Uterus (tissue), 4 donors: ENCODE data around the gene DAO. TPM values are rescaled to one million over a fixed set of nuclear protein-coding genes. Genes with fewer than 3 reads are reported as not detected.

ENCODE experiments used
- DNase-seq, 2 donors: peaks; one replicate each; pipeline ENCODE4 v3.0.0-alpha.2; 2019 to 2020
- H3K27ac ChIP-seq, 2 donors: fragments of 200-600 bp; sonication (generic); 1 replicate in 1 of 2; 2 replicates in 1 of 2; pipeline ENCODE4 v1.5.1; 2016 to 2018
- H3K27me3 ChIP-seq, 2 donors: fragments of 200-600 bp; sonication (generic); one replicate each; pipeline ENCODE4 v1.5.1; 2018 to 2019; ENCODE audit warnings: control low read depth in 1 of 2
- H3K36me3 ChIP-seq, 2 donors: fragments of 200-600 bp; sonication (generic); one replicate each; pipeline ENCODE4 v1.5.1; 2019; ENCODE audit warnings: control low read depth in 1 of 2
- H3K4me1 ChIP-seq, 2 donors: fragments of 200-600 bp; sonication (generic); one replicate each; pipeline ENCODE4 v1.5.1; 2018 to 2019; ENCODE audit warnings: control low read depth in 1 of 2
- H3K4me3 ChIP-seq, 2 donors: fragments of 200-600 bp; sonication (generic); 1 replicate in 1 of 2; 2 replicates in 1 of 2; pipeline ENCODE4 v1.5.1; 2018 to 2019; ENCODE audit warnings: mild to moderate bottlenecking in 1 of 2
- H3K9me3 ChIP-seq, 2 donors: fragments of 200-600 bp; sonication (generic); one replicate each; pipeline ENCODE4 v1.5.1; 2019; ENCODE audit warnings: control low read depth in 1 of 2
- POLR2A ChIP-seq, 2 donors: fragments of 450-650 bp; IDR thresholded peaks; one replicate each; pipeline ENCODE4 v1.6.1; 2016; ENCODE audit warnings: antibody characterized with exemption in 2 of 2, mild to moderate bottlenecking in 1 of 2, moderate library complexity in 1 of 2
- intact Hi-C: fragments of 100-400 bp; cut with DNase I; formaldehyde crosslinking; loops from one replicate; pipeline ENCODE4 v1.15.1; 2023; ENCODE audit warnings: low total_unique reads
- microRNA counts, 2 donors: library from miRNA; unstranded; fragments of <30 nt; microRNA quantifications; one replicate each; lab custom pipeline; 2016 to 2017
- microRNA-seq: library from miRNA; unstranded; fragments of <30 nt; microRNA quantifications from one replicate; pipeline ENCODE4, GENCODE V29; 2016; ENCODE audit warnings: borderline microRNAs expressed, borderline replicate concordance
- small RNA-seq: library from RNA; depleted of rRNA; stranded (forward); fragments of <200 nt; gene quantifications from one replicate; pipeline ENCODE3, GENCODE V24; 2016
- total RNA-seq, 4 donors: library from RNA; depleted of rRNA in 3 of 4; stranded (reverse); fragments of >200 nt in 3 of 4; gene quantifications; one replicate each; pipeline versions ENCODE4 v1.1.0 to v1.2.4, GENCODE V29; 2014 to 2023
- TF ChIP-seq, protein P1 (sequence below), 4 experiments: fragments of 200-600 bp in 2 of 4; fragments of 450-650 bp in 2 of 4; sonication (generic) in 2 of 4; IDR thresholded peaks; one replicate each; pipeline ENCODE4 v1.5.1; 2016 to 2019; ENCODE audit warnings: antibody characterized with exemption in 4 of 4, mild to moderate bottlenecking in 2 of 4, moderate library complexity in 1 of 4
- donor health status: DM: yes; HTN: yes; CAD: no.

The DAO gene
- total RNA-seq, 4 donors from 2014 or later = not detected

DNA sequence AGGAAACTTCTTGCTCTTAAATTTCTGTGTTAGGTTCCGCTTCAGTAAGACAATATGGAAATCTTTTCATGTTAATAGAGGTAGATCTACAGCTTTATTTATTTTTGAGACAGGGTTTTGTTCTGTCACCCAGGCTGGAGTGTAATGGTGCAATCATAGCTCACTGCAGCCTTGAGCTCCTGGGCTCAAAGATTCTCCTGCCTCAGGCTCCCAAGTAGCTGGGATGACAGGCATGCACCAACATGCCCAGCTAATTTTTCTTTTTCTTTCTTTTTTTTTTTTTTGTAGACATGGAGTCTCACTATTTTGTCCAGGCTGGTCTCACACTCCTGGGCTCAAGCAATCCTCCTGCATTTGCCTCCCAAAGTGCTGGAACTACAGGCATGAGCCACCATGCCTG, 70.1 kb downstream of the DAO start:
- H3K4me1 ChIP-seq = no peaks in the 10 kb centered on the region
- H3K36me3 ChIP-seq = no peaks in the 10 kb centered on the region
- H3K27me3 ChIP-seq = no peaks in the 10 kb centered on the region
- TF ChIP-seq, protein P1, sequence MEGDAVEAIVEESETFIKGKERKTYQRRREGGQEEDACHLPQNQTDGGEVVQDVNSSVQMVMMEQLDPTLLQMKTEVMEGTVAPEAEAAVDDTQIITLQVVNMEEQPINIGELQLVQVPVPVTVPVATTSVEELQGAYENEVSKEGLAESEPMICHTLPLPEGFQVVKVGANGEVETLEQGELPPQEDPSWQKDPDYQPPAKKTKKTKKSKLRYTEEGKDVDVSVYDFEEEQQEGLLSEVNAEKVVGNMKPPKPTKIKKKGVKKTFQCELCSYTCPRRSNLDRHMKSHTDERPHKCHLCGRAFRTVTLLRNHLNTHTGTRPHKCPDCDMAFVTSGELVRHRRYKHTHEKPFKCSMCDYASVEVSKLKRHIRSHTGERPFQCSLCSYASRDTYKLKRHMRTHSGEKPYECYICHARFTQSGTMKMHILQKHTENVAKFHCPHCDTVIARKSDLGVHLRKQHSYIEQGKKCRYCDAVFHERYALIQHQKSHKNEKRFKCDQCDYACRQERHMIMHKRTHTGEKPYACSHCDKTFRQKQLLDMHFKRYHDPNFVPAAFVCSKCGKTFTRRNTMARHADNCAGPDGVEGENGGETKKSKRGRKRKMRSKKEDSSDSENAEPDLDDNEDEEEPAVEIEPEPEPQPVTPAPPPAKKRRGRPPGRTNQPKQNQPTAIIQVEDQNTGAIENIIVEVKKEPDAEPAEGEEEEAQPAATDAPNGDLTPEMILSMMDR (IDR thresholded peaks at IDR 0.05) = no peak
- TF ChIP-seq POLR2A (IDR thresholded peaks at IDR 0.05) = no peak
- intact Hi-C loops = no loop called here
- H3K4me3 ChIP-seq = no peak overlapping the region
- no peak overlapping the region for H3K27ac ChIP-seq
- no peak for DNase-seq
- no peaks in the 10 kb centered on the region for H3K9me3 ChIP-seq

MicroRNAs encoded within 50 kb of the gene (microRNA counts, 767-probe panel; counts per million panel counts)
- 0 to 394 counts per million in 2 donors for microRNA hsa-miR-619 (lab: Ali Mortazavi, UCI)

Small RNAs within 50 kb of the gene (microRNA-seq; reads per million reads assigned to microRNA genes)
- gene MIR619 = not detected

Small RNAs within 50 kb of the gene (small RNA-seq; reads per million reads assigned to genes)
- not detected for gene MIR619
- not detected for gene RNU6-361P

Other genes with a start within 250 kb of the DAO start
- 1 to 10 TPM; 1.5 to 6.5 (median 2.9) TPM for gene SELPLG, start 246.2 kb upstream of the DAO start, total RNA-seq
- gene CORO1C, start 148.6 kb upstream of the DAO start, total RNA-seq = 100 to 1,000 TPM; 129 to 357 (median 235) TPM
- 10 to 100 TPM in 2 of 4 donors, 1 to 10 TPM in 2; 8.7 to 55.4 (median 10.7) TPM for gene SSH1, start 22.5 kb upstream of the DAO start, total RNA-seq
- gene SVOP, start 141.0 kb downstream of the DAO start, total RNA-seq = under 1 TPM in 1 of 4 donors, not detected in 3; 0.14 TPM
- 10 to 100 TPM in 3 of 4 donors, 1 to 10 TPM in 1; 4.1 to 20.2 (median 14.9) TPM for gene USP30, start 172.5 kb downstream of the DAO start, total RNA-seq
- gene ALKBH2, start 213.4 kb downstream of the DAO start, total RNA-seq = 10 to 100 TPM in 3 of 4 donors, 1 to 10 TPM in 1; 2.1 to 26.5 (median 19.1) TPM
- gene UNG, start 217.5 kb downstream of the DAO start, total RNA-seq = 10 to 100 TPM; 21.6 to 32.7 (median 27.9) TPM
- gene ACACB, start 236.5 kb downstream of the DAO start, total RNA-seq = 100 to 1,000 TPM in 2 of 4 donors, 10 to 100 TPM in 2; 22.0 to 137 (median 97.2) TPM